Measurements from ENCODE around the gene NTMT1.

DNA sequence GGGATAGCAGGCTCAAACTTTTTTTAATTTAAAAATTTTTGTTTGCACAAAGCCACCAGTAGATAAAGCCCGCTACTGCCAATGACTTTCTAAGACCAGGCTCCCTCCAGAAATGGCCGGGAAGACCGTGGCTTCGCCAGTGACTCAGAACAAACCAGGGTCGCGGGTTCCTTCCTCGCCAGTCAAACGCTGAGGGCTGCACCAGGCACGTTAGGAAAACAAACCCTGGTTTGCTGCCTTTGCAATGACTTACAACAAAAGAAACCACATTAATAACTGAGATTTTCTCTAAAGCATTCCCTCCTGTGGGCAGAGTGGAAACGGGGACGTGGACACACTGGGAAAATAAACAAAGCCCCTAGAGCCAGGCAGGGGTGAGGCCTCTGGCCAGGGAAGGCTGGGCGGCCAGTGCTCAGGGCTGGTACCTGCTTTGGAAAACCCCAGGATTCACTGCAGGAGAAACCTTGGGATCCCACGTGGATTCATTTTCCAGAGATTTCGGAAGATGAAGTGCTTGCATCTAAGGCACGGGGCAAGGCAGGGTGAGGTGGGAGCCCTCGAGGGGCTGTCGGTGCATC, 43.3 kb downstream of the NTMT1 start:
- TF ChIP-seq, protein P1, sequence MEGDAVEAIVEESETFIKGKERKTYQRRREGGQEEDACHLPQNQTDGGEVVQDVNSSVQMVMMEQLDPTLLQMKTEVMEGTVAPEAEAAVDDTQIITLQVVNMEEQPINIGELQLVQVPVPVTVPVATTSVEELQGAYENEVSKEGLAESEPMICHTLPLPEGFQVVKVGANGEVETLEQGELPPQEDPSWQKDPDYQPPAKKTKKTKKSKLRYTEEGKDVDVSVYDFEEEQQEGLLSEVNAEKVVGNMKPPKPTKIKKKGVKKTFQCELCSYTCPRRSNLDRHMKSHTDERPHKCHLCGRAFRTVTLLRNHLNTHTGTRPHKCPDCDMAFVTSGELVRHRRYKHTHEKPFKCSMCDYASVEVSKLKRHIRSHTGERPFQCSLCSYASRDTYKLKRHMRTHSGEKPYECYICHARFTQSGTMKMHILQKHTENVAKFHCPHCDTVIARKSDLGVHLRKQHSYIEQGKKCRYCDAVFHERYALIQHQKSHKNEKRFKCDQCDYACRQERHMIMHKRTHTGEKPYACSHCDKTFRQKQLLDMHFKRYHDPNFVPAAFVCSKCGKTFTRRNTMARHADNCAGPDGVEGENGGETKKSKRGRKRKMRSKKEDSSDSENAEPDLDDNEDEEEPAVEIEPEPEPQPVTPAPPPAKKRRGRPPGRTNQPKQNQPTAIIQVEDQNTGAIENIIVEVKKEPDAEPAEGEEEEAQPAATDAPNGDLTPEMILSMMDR (IDR thresholded peaks at IDR 0.05): no peak
- TF ChIP-seq POLR2A (IDR thresholded peaks at IDR 0.05): no peak
